Measurements from ENCODE around the gene ABLIM3.

The ABLIM3 gene

DNA sequence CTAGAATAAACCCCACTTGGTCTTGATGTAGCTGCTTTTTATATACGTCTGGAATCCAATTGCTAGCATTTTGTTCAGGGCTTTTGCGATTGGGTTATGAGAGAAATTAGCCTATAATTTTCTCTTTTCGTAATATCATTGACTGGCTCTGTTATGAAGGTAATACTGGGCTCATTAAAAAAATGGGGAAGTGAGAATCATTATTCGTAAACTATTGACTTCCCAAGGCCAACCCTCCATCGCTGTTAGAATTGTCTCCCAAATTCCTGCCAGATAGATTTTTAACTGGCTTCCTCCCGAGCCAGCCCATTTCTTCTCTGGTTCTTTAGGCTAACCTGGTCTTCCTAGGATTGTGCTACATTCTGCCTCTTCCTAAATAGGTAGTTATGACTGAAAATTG, 168.1 kb downstream of the ABLIM3 start:
- DNase-seq (ENCODE audit: low spot score) = no peak
